ENCODE data around the gene SDHC.

DNA sequence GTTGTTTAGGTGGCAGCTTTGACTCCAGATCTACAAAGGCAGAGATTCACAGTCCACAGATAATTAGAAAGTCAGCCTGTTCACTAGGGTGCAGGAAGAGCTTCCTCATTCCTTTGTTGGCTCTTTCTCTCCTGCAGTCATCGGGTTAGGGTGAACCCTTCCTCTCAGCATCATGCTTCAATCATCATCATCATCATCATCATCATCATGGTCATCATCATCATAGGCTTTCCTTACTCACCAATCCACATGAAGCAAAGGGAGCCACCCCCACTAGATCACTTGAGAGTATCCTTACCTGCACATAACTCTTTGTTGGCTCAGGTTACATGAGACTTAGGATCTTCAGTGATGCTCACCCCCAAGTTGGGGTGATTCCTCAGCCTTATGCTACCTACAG is 23.4 kb upstream of the SDHC start:
- no peak for TF ChIP-seq EZH2 (IDR thresholded peaks at IDR 0.05)
- no peak for TF ChIP-seq POLR2AphosphoS5 (IDR thresholded peaks at IDR 0.05; ENCODE audit: borderline replicate concordance, low read depth, low read length)
- no peak for TF ChIP-seq FOXP2 (optimal IDR thresholded peaks at IDR 0.05; ENCODE audit: control extremely low read depth, extremely low read length, insufficient read depth)
